Kidney (tissue), 14 donors: Measurements from ENCODE around the gene FATE1. TPM values are rescaled to one million over a fixed set of nuclear protein-coding genes. Genes with fewer than 3 reads are reported as not detected.

ENCODE experiments used
- DNase-seq, 5 donors: peaks; one replicate each; pipeline ENCODE4 v3.0.0-alpha.2; 2013 to 2020
- FAIRE-seq: peaks from 2 replicates; lab custom pipeline; 2012; peaks lifted over from hg19 to GRCh38; lab: Jason Lieb, UNC
- H3K27ac ChIP-seq, 2 donors: one replicate each; pipeline ENCODE4 v1.7.0; 2013; ENCODE audit warnings: low read depth in 2 of 2, low read length in 2 of 2, inconsistent platforms in 1 of 2
- H3K27me3 ChIP-seq: one replicate; pipeline ENCODE4 v1.7.1; 2013; ENCODE audit warnings: low read length, inconsistent platforms; ENCODE audit not compliant: control insufficient read depth, insufficient read depth
- H3K36me3 ChIP-seq, 3 donors: one replicate each; pipeline versions ENCODE4 v1.7.0 to v1.7.1; 2013; ENCODE audit warnings: low read length in 3 of 3, control low read depth in 1 of 3, inconsistent platforms in 1 of 3; ENCODE audit not compliant: insufficient read depth in 3 of 3, control insufficient read depth in 2 of 3
- H3K4me1 ChIP-seq, 3 donors: one replicate each; pipeline versions ENCODE4 v1.7.0 to v1.7.1; 2013; ENCODE audit warnings: low read length in 3 of 3, inconsistent platforms in 1 of 3, low read depth in 1 of 3; ENCODE audit not compliant: control insufficient read depth in 2 of 3, insufficient read depth in 2 of 3
- H3K4me3 ChIP-seq, 3 donors: one replicate each; pipeline versions ENCODE4 v1.7.0 to v1.8.1; 2013; ENCODE audit warnings: low read length in 3 of 3, control low read depth in 1 of 3, inconsistent platforms in 1 of 3
- H3K9ac ChIP-seq, 3 donors: one replicate each; pipeline versions ENCODE4 v1.7.0 to v1.7.1; 2013; ENCODE audit warnings: low read length in 3 of 3, control low read depth in 1 of 3, inconsistent platforms in 1 of 3
- H3K9me3 ChIP-seq, 3 donors: one replicate each; pipeline versions ENCODE4 v1.7.0 to v1.7.1; 2013; ENCODE audit warnings: low read length in 3 of 3, control low read depth in 1 of 3, inconsistent platforms in 1 of 3; ENCODE audit not compliant: control insufficient read depth in 2 of 3, insufficient read depth in 1 of 3
- CTCF ChIP-seq: IDR thresholded peaks from 3 replicates; pipeline ENCODE4 v1.5.1; 2012; ENCODE audit warnings: mild to moderate bottlenecking, moderate library complexity, borderline replicate concordance; ENCODE audit not compliant: insufficient read depth; ENCODE audit errors: extremely low read depth
- intact Hi-C: fragments of 100-400 bp; cut with DNase I; formaldehyde crosslinking; loops from one replicate; pipeline ENCODE4 v1.11.1; 2022
- polyA plus RNA-seq: library from polyadenylated mRNA; stranded (reverse); fragments of 350-450 nt; fragmentation: Illumina TruSeq; extraction: RNeasy Lipid Tissue Mini Kit (QIAGEN cat#74804); gene quantifications from one replicate; pipeline ENCODE4 v1.2.3, GENCODE V29; 2014; ENCODE audit warnings: low read depth, low replicate concordance; ENCODE audit not compliant: insufficient read depth
- total RNA-seq: library from RNA; stranded (reverse); fragmentation: NEBNext Ultra II Directional; extraction: Animal tissue kit (Norgen Biotek cat#: 25700); gene quantifications from one replicate; pipeline ENCODE4 v1.2.1, GENCODE V29; 2021
- donor health status: control.
- donor health status: control.
- donor health status: control.
- donor health status: control.
- donor health status: control.
- donor health status: DM: yes; HTN: yes; CAD: no.
- donor health status: Normal renal cell carcinoma (clear cell type).

FATE1 gene
- total and polyA plus RNA-seq, 2 donors from 2014 or later, result 0.52 TPM; not detected in 1

- H3K27ac ChIP-seq, result no peak within 1 kb of the TSS
- no peaks in the 10 kb centered on the region for H3K9me3 ChIP-seq
- no peaks in the 10 kb centered on the region for H3K4me1 ChIP-seq
- DNase-seq (no peak), FAIRE-seq (no peak)
- no peaks in the 10 kb centered on the region for H3K27me3 ChIP-seq
- no peak for TF ChIP-seq CTCF
- H3K36me3 ChIP-seq, result no peaks in the 10 kb centered on the region
- H3K9ac ChIP-seq, result no peak within 1 kb of the TSS
- H3K4me3 ChIP-seq, result no peak within 1 kb of the TSS
- intact Hi-C loops, result no loop called here
These were observed 18.6 kb downstream of the FATE1 start, which contains the start of gene CNGA2 for GRCh38 chrX:151734446-151734845. TSS of gene CNGA2 (plus strand) at chrX:151734746. CDS start at chrX:151738484, 3,738 bp downstream.

GRCh38 chrX:151735219-151735618 lies 19.4 kb downstream of the FATE1 start:
- Histone ChIP-seq H3K27me3 (no peaks in the 10 kb centered on the region), H3K4me1 (no peaks in the 10 kb centered on the region), H3K27ac (no peak overlapping the region), H3K9ac (no peak overlapping the region), H3K9me3 (no peaks in the 10 kb centered on the region), H3K36me3 (no peaks in the 10 kb centered on the region), H3K4me3 (no peak overlapping the region)
- DNase-seq, result no peak
- intact Hi-C loops, result no loop called here
- no peak for TF ChIP-seq CTCF
- no peak for FAIRE-seq

GRCh38 chrX:151736685-151737084 lies 20.9 kb downstream of the FATE1 start:
- Histone ChIP-seq H3K36me3 (no peaks in the 10 kb centered on the region), H3K9ac (no peak overlapping the region), H3K4me1 (no peaks in the 10 kb centered on the region), H3K4me3 (no peak overlapping the region), H3K9me3 (no peaks in the 10 kb centered on the region), H3K27ac (no peak overlapping the region), H3K27me3 (no peaks in the 10 kb centered on the region)
- no peak for FAIRE-seq
- DNase-seq, result no peak
- no peak for TF ChIP-seq CTCF
- intact Hi-C loops, result no loop called here

- no peak for TF ChIP-seq CTCF
- DNase-seq (no peak), FAIRE-seq (no peak)
These were observed 21.7 kb downstream of the FATE1 start for GRCh38 chrX:151737494-151737893.

More at GRCh38 chrX:151737494-151737893, 21.7 kb downstream of the FATE1 start:
- no peak overlapping the region for H3K27ac ChIP-seq
- H3K27me3 ChIP-seq, result no peaks in the 10 kb centered on the region
- no peak overlapping the region for H3K9ac ChIP-seq
- intact Hi-C loops, result no loop called here
- no peaks in the 10 kb centered on the region for H3K4me1 ChIP-seq
- H3K4me3 ChIP-seq, result no peak overlapping the region
- no peaks in the 10 kb centered on the region for H3K9me3 ChIP-seq
- H3K36me3 ChIP-seq, result no peaks in the 10 kb centered on the region
